Heart left ventricle (tissue), 16 donors: Measurements from ENCODE around the gene NFKB2. TPM values are rescaled to one million over a fixed set of nuclear protein-coding genes. Genes with fewer than 3 reads are reported as not detected.

Experiments
- ATAC-seq, 4 donors: fragments of 200-7000 bp; cut with Tn5 transposase; one replicate each; pipeline ENCODE4 v1.9.1; 2020 to 2022; ENCODE audit warnings: moderate library complexity in 4 of 4, mild to moderate bottlenecking in 3 of 4, moderate number of reproducible peaks in 1 of 4
- DNase-seq, 5 donors: peaks; one replicate each; pipeline ENCODE4 v3.0.0-alpha.2; 2020
- H3K27ac ChIP-seq, 12 donors: fragments of 200-600 bp; sonication (generic) in 4 of 12; one replicate each; pipeline versions ENCODE4 v1.5.0 to v1.8.0; 2016 to 2022; ENCODE audit warnings: mild to moderate bottlenecking in 2 of 12
- H3K27me3 ChIP-seq, 9 donors: fragments of 200-600 bp; sonication (generic) in 2 of 9; one replicate each; pipeline versions ENCODE4 v1.5.1 to v1.8.0; 2016 to 2022; ENCODE audit warnings: mild to moderate bottlenecking in 3 of 9
- H3K36me3 ChIP-seq, 9 donors: fragments of 200-600 bp; sonication (generic) in 2 of 9; one replicate each; pipeline versions ENCODE4 v1.5.0 to v1.8.0; 2018 to 2022; ENCODE audit warnings: mild to moderate bottlenecking in 2 of 9
- H3K4me1 ChIP-seq, 12 donors: fragments of 200-600 bp; sonication (generic) in 4 of 12; one replicate each; pipeline versions ENCODE4 v1.5.0 to v1.8.0; 2016 to 2022; ENCODE audit warnings: mild to moderate bottlenecking in 3 of 12
- H3K4me3 ChIP-seq, 12 donors: fragments of 200-600 bp; sonication (generic) in 4 of 12; one replicate each; pipeline versions ENCODE4 v1.5.0 to v1.8.0; 2017 to 2022; ENCODE audit warnings: mild to moderate bottlenecking in 9 of 12, moderate library complexity in 4 of 12
- H3K9me3 ChIP-seq, 12 donors: fragments of 200-600 bp; sonication (generic) in 4 of 12; one replicate each; pipeline versions ENCODE4 v1.5.0 to v1.8.0; 2016 to 2022; ENCODE audit warnings: mild to moderate bottlenecking in 1 of 12
- CTCF ChIP-seq, 12 donors: fragments of 200-600 bp; sonication (generic) in 4 of 12; IDR thresholded peaks; one replicate each; pipeline versions ENCODE4 v1.5.0 to v1.8.0; 2018 to 2022; ENCODE audit warnings: antibody characterized with exemption in 12 of 12, mild to moderate bottlenecking in 5 of 12
- POLR2A ChIP-seq, 2 donors: fragments of 450-650 bp; IDR thresholded peaks; one replicate each; pipeline ENCODE4 v1.6.1; 2017; ENCODE audit warnings: antibody characterized with exemption in 2 of 2, mild to moderate bottlenecking in 2 of 2, moderate library complexity in 2 of 2
- WGBS, 4 donors: extraction: QIAGEN DNeasy Blood & Tissue Kit in 2 of 4; methylation state at CpG; one replicate each; pipeline versions ENCODE4 v1.1.5 to v1.1.7; 2013 to 2018; 5-methylcytosine and 5-hydroxymethylcytosine counted together
- intact Hi-C, 10 donors: fragments of 100-400 bp; cut with DNase I; formaldehyde crosslinking; loops; one replicate each; pipeline versions ENCODE4 v1.11.1 to v1.14.2; 2022
- polyA plus RNA-seq, 2 donors: library from polyadenylated mRNA; stranded (reverse); fragments of 200-250 nt; gene quantifications; one replicate each; pipeline ENCODE4 v1.2.3, GENCODE V29; 2013
- total RNA-seq, 9 donors: library from RNA; depleted of rRNA in 2 of 9; stranded (reverse); fragments of >200 nt in 2 of 9; fragmentation: NEBNext Ultra II Directional in 3 of 9; extraction: Animal tissue kit (Norgen Biotek cat#: 25700) in 3 of 9; gene quantifications; one replicate each; pipeline versions ENCODE4 v1.1.0 to v1.2.4, GENCODE V29; 2016 to 2023
- donor health status: ischemic (EF 13 %, LVEDD 7.1; RV severe dilation, severe dysfunction).
- donor health status: healthy with polysubstance abuse.
- donor health status: DM: no; HTN: yes; CAD: no.
- donor health status: DM: no; HTN: no; CAD: no.
- donor health status: ischemic (EF 25% LVEDD 6.9; RV normal size, moderate dysfunction).
- donor health status: ischemic (EF 25% LVEDD 5.7; RV mildly dilated, moderate dysfunction).
- donor health status: healthy.
- donor health status: DM: yes; HTN: yes; CAD: no.
- donor health status: ischemic (EF 35%, LVEDD 5.7; RV mildly dilated, moderate dysfunction).
- donor health status: nonischemic (EF 11% LVEDD 7.7; RV severe dilation, severe dysfunction).
- donor health status: DM: yes; HTN: yes; CAD: no.
- donor health status: PGD.
- donor health status: ischemic (EF 29% LVEDD 5.4; RV normal size, mild dysfunction).
- donor health status: nonischemic (EF 23%, LVEDD 6.1; RV moderate dilation, normal function).

NFKB2 gene
- total and polyA plus RNA-seq, 11 donors, result 9.6 to 50.4 (median 17.2) TPM

- Histone ChIP-seq H3K4me3 (no peak overlapping the region), H3K4me1 (no peaks in the 10 kb centered on the region), H3K9me3 (peaks cover 0 to 10% (median 0%) of the 10 kb centered on the region in 12 donors), H3K27me3 (no peaks in the 10 kb centered on the region), H3K27ac (no peak overlapping the region), H3K36me3 (peaks cover 3 to 100% (median 100%) of the 10 kb centered on the region in 9 donors)
- ATAC-seq (no peak), DNase-seq (no peak)
- intact Hi-C loops, result no loop called here
- TF ChIP-seq CTCF (IDR thresholded peaks at IDR 0.05) (no peak), POLR2A (IDR thresholded peaks at IDR 0.05) (no peak)
- 94 to 100% (median 96%) methylated on average over 2 of the region's 2 CpGs for WGBS, 4 donors
These were observed 24.2 kb upstream of the NFKB2 start for GRCh38 chr10:102371295-102371694.

GRCh38 chr10:102375250-102375649 lies 20.3 kb upstream of the NFKB2 start:
- Histone ChIP-seq H3K27ac (no peak overlapping the region), H3K9me3 (peaks cover 0 to 10% (median 0%) of the 10 kb centered on the region in 12 donors), H3K36me3 (peaks cover 3 to 100% (median 100%) of the 10 kb centered on the region in 9 donors), H3K27me3 (no peaks in the 10 kb centered on the region), H3K4me3 (no peak overlapping the region), H3K4me1 (no peaks in the 10 kb centered on the region)
- 87 to 93% (median 89%) methylated on average over 6 to 7 of the region's 7 CpGs for WGBS, 4 donors
- no peak for DNase-seq
- peak in 1 of 4 donors; percentile 9 for ATAC-seq
- TF ChIP-seq CTCF (IDR thresholded peaks at IDR 0.05), result no peak
- no peak for TF ChIP-seq POLR2A (IDR thresholded peaks at IDR 0.05)
- intact Hi-C loops, result no loop called here

GRCh38 chr10:102375867-102376266 lies 19.6 kb upstream of the NFKB2 start:
- DNase-seq (no peak), ATAC-seq (no peak)
- no peak overlapping the region for H3K27ac ChIP-seq
- 84 to 94% (median 90%) methylated on average over 2 of the region's 2 CpGs for WGBS, 4 donors
- no peak overlapping the region for H3K4me3 ChIP-seq
- peaks cover 0 to 6% (median 0%) of the 10 kb centered on the region in 12 donors for H3K9me3 ChIP-seq
- TF ChIP-seq POLR2A (IDR thresholded peaks at IDR 0.05) (no peak), CTCF (IDR thresholded peaks at IDR 0.05) (no peak)
- H3K27me3 ChIP-seq, result no peaks in the 10 kb centered on the region
- H3K4me1 ChIP-seq, result no peaks in the 10 kb centered on the region
- H3K36me3 ChIP-seq, result peaks cover 5 to 100% (median 100%) of the 10 kb centered on the region in 9 donors
- intact Hi-C loops, result no loop called here

- intact Hi-C loops, result no loop called here
- Histone ChIP-seq H3K4me1 (no peaks in the 10 kb centered on the region), H3K9me3 (no peaks in the 10 kb centered on the region), H3K4me3 (no peak overlapping the region), H3K27me3 (no peaks in the 10 kb centered on the region), H3K36me3 (peaks cover 5 to 100% (median 98%) of the 10 kb centered on the region in 9 donors), H3K27ac (no peak overlapping the region)
- no peak for DNase-seq
- ATAC-seq, result no peak
- WGBS, 4 donors, result 89 to 95% (median 95%) methylated on average over 12 of the region's 12 CpGs
- no peak for TF ChIP-seq CTCF (IDR thresholded peaks at IDR 0.05)
- no peak for TF ChIP-seq POLR2A (IDR thresholded peaks at IDR 0.05)
These were observed 18.6 kb upstream of the NFKB2 start for GRCh38 chr10:102376901-102377300.
